ENCODE measurements around the gene BRCC3. TPM values are rescaled to one million over a fixed set of nuclear protein-coding genes. Genes with fewer than 3 reads are reported as not detected.

Gene BRCC3
- 10 to 100 TPM; 12.6 to 12.8 TPM for total RNA-seq
- 14.9 TPM for polyA plus RNA-seq (2013, experiment 1 of 2)
- 16.2 TPM for polyA plus RNA-seq (2013, experiment 2 of 2)
- 8.2 to 61.5 (median 24.9) reads per million in 172 experiments for total RNA-seq

DNA sequence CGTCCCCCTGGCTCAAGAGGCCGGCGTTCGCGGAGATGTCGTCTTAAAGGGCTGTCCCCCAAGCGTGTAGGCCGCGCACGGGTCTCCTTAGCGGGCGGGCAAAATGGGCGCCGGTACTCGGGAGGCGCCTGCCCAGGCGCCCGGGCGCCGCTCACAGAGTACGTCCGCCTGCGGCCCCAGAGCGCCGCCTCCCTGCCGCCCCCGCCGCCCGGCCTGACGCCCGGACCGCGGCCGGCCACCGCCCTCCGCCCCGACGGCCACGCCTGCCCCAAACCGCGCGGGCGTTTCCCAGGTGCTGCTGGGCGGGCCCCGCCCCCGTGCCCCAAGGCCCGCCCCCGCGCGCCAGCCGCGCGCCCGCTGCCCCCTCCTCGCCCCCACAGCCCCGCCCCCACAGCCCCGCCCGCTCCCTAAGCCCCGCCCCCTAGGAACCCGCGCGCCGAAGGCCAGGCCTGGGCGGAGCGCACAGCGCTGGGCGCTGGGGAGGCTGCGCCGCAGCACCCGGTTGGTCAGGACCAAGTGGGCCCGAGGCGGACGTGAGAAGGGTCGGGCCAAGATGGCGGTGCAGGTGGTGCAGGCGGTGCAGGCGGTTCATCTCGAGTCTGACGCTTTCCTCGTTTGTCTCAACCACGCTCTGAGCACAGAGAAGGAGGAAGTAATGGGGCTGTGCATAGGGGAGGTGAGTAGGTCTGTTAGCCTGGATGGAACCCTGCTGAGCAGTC is at the start of gene BRCC3, which contains the start of the genes CMC4 and MTCP1:
Gene BRCC3 (plus strand): TSS at position 534 of the 719 bp plus-strand sequence. CDS start 20 bp downstream, at position 554.
Gene CMC4 (minus strand): TSS at position 162 of the 719 bp plus-strand sequence. CDS start 7,113 bp downstream, outside the sequence.
Gene MTCP1 (minus strand): TSS at position 162 of the 719 bp plus-strand sequence. CDS start 5,126 bp downstream, outside the sequence.
- H3K36me3 ChIP-seq (ENCODE audit: insufficient read depth, low read length), result peaks cover 18% of the 10 kb centered on the region
- ChIA-PET POLR2A (interaction anchor here (1.5 kb wide), 1 partner anchor 44 kb away, joined by 7 read pairs; the partner anchor contains the start of gene FUNDC2), CTCF (no interaction called here)
- peaks cover 43% of the 10 kb centered on the region for H3K36me3 Mint-ChIP-seq (ENCODE audit: low read depth)
- H3K9me3 ChIP-seq (ENCODE audit: control insufficient read depth in 1 of 2, insufficient read depth in 1 of 2, low read length in 2 of 2), result no peaks in the 10 kb centered on the region
- H3K4me3 ChIP-seq (ENCODE audit: low read length), result peak within 1 kb of the TSS; percentile 83
- DNase-seq (peak; percentile 49 to 89 (median 70)), ATAC-seq (ENCODE audit: poor library complexity) (peak; percentile 77)
- peaks cover 60% of the 10 kb centered on the region for H3K4me1 Mint-ChIP-seq (ENCODE audit: low read depth)
- peak within 1 kb of the TSS; percentile 83 to 84 for H3K27ac ChIP-seq (ENCODE audit: low read depth in 1 of 2, low read length in 2 of 2)
- peak within 1 kb of the TSS; percentile 89 for H3K4me3 Mint-ChIP-seq
- H3K9me3 Mint-ChIP-seq, result no peaks in the 10 kb centered on the region
- peak within 1 kb of the TSS; percentile 97 for H3K27ac Mint-ChIP-seq
- no peaks in the 10 kb centered on the region for H3K27me3 ChIP-seq (ENCODE audit: control insufficient read depth in 1 of 2, insufficient read depth in 2 of 2, low read length in 2 of 2)
- H3K4me1 ChIP-seq (ENCODE audit: insufficient read depth, low read length), result peaks cover 15% of the 10 kb centered on the region
- TF ChIP-seq CTCF (IDR thresholded peaks at IDR 0.05), result no peak
- H3K27me3 Mint-ChIP-seq, result no peaks in the 10 kb centered on the region
- intact Hi-C loops (cut with DNase I, micrococcal nuclease), result loop anchor here (1.0 to 5.0 kb wide), 3 partner anchors 44 to 269 kb away; partner anchors contain the start of gene FUNDC2 (in 1 of the 2)

- Histone ChIP-seq H3K4me1 (ENCODE audit: insufficient read depth, low read length) (no peaks in the 10 kb centered on the region), H3K27ac (ENCODE audit: low read depth in 1 of 2, low read length in 2 of 2) (no peak within 1 kb of the TSS), H3K4me3 (ENCODE audit: low read length) (no peak within 1 kb of the TSS), H3K27me3 (ENCODE audit: control insufficient read depth in 1 of 2, insufficient read depth in 2 of 2, low read length in 2 of 2) (no peaks in the 10 kb centered on the region), H3K9me3 (ENCODE audit: control insufficient read depth in 1 of 2, insufficient read depth in 1 of 2, low read length in 2 of 2) (no peaks in the 10 kb centered on the region), H3K36me3 (ENCODE audit: insufficient read depth, low read length) (no peaks in the 10 kb centered on the region)
- intact Hi-C loops (cut with DNase I, micrococcal nuclease), result loop anchor here in 1 of 2 experiments (5.0 kb wide), 1 partner anchor 35 kb away; no protein-coding TSS in a partner anchor
- Mint-ChIP-seq H3K9me3 (no peaks in the 10 kb centered on the region), H3K27ac (no peak within 1 kb of the TSS), H3K4me3 (no peak within 1 kb of the TSS), H3K27me3 (no peaks in the 10 kb centered on the region), H3K36me3 (ENCODE audit: low read depth) (peaks cover 8% of the 10 kb centered on the region), H3K4me1 (ENCODE audit: low read depth) (peaks cover 9% of the 10 kb centered on the region)
- DNase-seq, result no peak
- ATAC-seq (ENCODE audit: poor library complexity), result no peak
- no peak for TF ChIP-seq CTCF (IDR thresholded peaks at IDR 0.05)
- CTCF ChIA-PET, result no interaction called here
- POLR2A ChIA-PET, result no interaction called here
These were observed 48.7 kb upstream of the BRCC3 start, which contains the start of gene F8 for GRCh38 chrX:155022585-155022984. Gene F8, minus strand, starts transcription at chrX:155022723. Its CDS starts 171 bp downstream, at chrX:155022552.

DNA sequence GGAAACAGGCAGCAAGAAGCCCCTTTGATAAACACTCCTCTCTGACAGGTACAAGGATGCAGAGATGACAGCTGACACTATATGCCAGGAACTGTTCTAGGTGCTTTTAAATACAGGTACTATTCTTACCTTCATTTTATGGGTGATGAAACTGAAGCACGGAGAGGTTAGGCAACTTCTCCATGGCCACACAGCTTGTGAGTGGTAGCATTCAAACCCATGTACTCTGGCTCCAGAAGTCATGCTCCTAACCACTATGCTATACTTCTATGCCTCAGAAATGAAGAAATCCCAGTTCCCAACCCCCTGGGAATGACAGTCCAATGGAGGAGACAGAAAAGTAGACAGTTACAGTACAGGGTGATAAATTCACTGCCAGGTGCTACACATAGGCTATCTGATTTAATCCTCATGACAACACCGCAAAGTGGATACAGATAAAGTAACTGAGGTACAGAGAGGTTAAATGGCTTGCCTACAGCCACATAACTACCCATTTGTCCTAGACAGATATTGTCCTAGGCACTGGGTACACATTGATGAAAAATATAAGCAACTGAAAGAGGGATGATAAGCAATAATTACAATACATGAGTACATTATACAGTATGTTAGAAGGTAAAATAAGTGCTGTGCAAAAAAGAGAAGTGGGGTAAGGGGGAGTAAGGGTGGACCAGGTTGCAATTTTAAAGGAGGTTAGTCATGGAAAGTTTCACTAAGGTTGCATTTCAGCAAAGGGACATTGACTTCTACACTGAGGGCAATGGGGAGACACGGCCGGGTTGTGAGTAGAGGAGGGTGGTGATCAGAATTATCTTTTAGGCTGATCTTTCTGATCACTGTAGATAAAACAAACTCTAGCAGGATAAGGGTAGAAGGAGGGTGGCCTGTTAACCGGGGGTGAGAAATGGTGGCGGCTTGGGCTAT is 47.1 kb upstream of the BRCC3 start:
- Histone ChIP-seq H3K27ac (ENCODE audit: low read depth in 1 of 2, low read length in 2 of 2) (no peak overlapping the region), H3K4me1 (ENCODE audit: insufficient read depth, low read length) (peaks cover 8% of the 10 kb centered on the region), H3K36me3 (ENCODE audit: insufficient read depth, low read length) (no peaks in the 10 kb centered on the region), H3K4me3 (ENCODE audit: low read length) (no peak overlapping the region), H3K27me3 (ENCODE audit: control insufficient read depth in 1 of 2, insufficient read depth in 2 of 2, low read length in 2 of 2) (no peaks in the 10 kb centered on the region), H3K9me3 (ENCODE audit: control insufficient read depth in 1 of 2, insufficient read depth in 1 of 2, low read length in 2 of 2) (no peaks in the 10 kb centered on the region)
- ChIA-PET POLR2A (no interaction called here), CTCF (no interaction called here)
- peaks cover 11% of the 10 kb centered on the region for H3K36me3 Mint-ChIP-seq (ENCODE audit: low read depth)
- H3K4me3 Mint-ChIP-seq, result peak overlapping the region; percentile 17
- no peaks in the 10 kb centered on the region for H3K27me3 Mint-ChIP-seq
- intact Hi-C loops (cut with DNase I, micrococcal nuclease), result loop anchor here in 1 of 2 experiments (5.0 kb wide), 1 partner anchor 33 kb away; no protein-coding TSS in a partner anchor
- ATAC-seq (ENCODE audit: poor library complexity) (no peak), DNase-seq (no peak)
- no peaks in the 10 kb centered on the region for H3K9me3 Mint-ChIP-seq
- no peak for TF ChIP-seq CTCF (IDR thresholded peaks at IDR 0.05)
- peaks cover 25% of the 10 kb centered on the region for H3K4me1 Mint-ChIP-seq (ENCODE audit: low read depth)
- H3K27ac Mint-ChIP-seq, result peak overlapping the region; percentile 74
